Stimulated activated CD4-positive, alpha-beta T cell treated with anti-CD3 and anti-CD28 coated beads, Interleukin-4, amount 100 ng/mL, for 1 hour (primary cell): ENCODE measurements around the gene TECTA.
"Not testable (repeated sequence)": the region's sequence is repeated elsewhere in the genome, so short reads cannot be mapped to it uniquely, and the experiment has no call there.

Source experiments
- DNase-seq: peaks from one replicate; pipeline ENCODE4 v3.0.0-alpha.2; 2020

The TECTA gene

GRCh38 chr11:121132211-121132976 is 31.4 kb downstream of the TECTA start:
- no peak for DNase-seq

GRCh38 chr11:121134741-121135312 is 33.8 kb downstream of the TECTA start:
- DNase-seq, result no peak

- no peak for DNase-seq
Measured at GRCh38 chr11:121137005-121137404, 36.0 kb downstream of the TECTA start.

- no peak for DNase-seq
Measured at GRCh38 chr11:121138259-121138658, 37.2 kb downstream of the TECTA start.

DNA sequence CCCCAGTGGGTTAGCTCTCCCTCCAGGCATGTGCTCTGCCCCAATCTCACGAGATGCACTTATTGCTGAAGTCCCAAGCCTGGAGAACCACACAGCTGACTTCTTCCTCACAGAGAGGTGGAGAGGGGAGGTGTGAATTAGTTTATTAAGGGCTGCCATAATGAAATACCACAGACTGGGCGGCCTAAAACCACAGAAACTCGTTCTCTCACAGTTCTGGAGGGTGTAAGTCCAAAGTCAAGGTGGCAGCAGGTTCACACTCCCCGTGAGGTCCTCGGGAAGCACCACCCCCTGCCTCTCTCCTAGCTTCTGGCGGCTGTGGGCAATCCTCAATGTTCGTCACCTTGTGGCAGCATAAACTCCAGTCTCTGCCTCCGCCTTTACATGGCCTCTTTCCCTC is 39.3 kb downstream of the TECTA start:
- no peak for DNase-seq

GRCh38 chr11:121141066-121141465 is 40.0 kb downstream of the TECTA start:
- no peak for DNase-seq

DNA sequence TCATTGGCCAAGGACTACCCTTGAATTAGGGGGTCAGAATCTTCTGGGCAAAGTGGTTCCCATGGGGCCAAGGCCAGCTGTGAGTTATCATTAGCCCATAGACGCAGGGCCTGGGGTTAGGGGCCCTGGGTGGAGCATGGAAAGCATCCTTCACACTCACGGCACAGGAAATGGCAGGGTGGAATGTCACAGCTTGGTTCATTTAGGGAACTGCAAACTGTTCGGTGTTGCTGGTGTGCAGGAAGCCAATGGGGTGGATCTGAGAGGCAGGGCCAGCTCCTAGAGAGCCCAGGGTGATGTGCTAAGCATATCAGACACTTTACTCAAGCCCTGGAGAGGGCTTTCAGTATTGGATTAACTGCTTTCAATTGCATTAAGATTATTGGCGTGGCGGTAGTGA is 42.9 kb downstream of the TECTA start:
- DNase-seq, result no peak

GRCh38 chr11:121144723-121145122 is 43.7 kb downstream of the TECTA start:
- DNase-seq, result no peak

DNA sequence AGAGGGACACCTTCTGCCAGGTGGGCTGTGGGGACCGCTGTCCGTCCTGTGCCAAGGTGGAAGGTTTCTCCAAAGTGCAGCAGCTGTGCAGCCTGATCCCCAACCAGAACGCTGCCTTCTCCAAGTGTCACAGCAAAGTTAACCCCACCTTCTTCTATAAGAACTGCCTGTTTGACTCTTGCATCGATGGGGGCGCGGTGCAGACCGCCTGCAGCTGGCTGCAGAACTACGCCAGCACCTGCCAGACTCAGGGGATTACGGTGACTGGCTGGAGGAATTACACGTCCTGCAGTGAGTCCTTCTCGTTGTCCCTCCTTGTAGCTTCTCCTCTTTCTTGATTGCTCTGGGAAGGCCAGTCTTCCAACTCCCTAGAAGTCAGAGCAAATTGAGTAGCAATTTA is 44.8 kb downstream of the TECTA start:
- no peak for DNase-seq

- DNase-seq, result no peak
Measured at GRCh38 chr11:121149116-121149515, 48.1 kb downstream of the TECTA start.

GRCh38 chr11:121151207-121151688 is 50.2 kb downstream of the TECTA start:
- no peak for DNase-seq

DNA sequence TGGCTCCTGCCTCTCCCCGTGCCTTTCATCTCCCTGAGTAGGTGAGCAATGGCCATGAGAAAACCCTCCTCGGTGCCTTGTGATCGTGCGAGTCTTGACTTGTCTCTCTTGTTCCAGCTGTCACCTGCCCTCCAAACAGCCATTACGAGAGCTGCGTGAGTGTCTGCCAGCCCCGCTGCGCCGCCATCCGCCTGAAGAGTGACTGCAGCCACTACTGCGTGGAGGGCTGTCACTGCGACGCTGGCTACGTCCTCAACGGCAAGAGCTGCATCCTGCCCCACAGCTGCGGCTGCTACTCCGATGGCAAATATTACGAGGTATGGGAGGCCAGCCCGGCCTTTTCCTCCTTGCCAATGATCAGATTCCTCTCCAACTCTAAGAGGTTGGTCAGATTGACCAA is 51.7 kb downstream of the TECTA start:
- DNase-seq, result no peak

- no peak for DNase-seq
Measured at GRCh38 chr11:121153472-121153871, 52.4 kb downstream of the TECTA start.

- no peak for DNase-seq
Measured at GRCh38 chr11:121154486-121155314, 53.7 kb downstream of the TECTA start.

- no peak for DNase-seq
Measured at GRCh38 chr11:121157756-121158155, 56.7 kb downstream of the TECTA start.

GRCh38 chr11:121159741-121160140 is 58.7 kb downstream of the TECTA start:
- DNase-seq, result no peak

DNA sequence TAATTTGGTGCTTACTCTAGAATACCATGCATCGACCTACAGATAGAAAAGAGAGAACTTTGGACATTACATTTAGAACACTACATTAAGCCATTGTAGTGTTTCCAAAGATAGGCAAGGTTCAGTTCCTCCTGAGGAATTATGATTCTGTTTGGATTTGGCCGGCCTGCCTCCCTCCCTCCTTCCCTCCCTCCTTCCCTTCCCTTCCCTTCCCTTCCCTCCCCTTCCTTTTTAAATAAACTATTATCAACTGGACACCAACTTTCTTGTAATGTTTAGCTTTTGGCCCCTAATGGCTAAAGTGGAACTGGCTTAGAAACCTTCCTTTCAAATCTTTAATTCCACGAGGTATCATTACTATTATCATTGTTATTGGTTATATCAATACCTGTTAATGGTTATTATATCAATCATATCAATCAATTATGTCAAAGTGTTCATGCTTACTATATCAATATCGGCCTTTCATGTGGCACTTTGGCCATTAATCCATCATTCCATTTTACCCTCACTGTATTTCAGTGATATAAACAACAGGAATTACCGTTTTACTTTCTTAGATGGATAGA is 60.4 kb downstream of the TECTA start:
- no peak for DNase-seq

DNA sequence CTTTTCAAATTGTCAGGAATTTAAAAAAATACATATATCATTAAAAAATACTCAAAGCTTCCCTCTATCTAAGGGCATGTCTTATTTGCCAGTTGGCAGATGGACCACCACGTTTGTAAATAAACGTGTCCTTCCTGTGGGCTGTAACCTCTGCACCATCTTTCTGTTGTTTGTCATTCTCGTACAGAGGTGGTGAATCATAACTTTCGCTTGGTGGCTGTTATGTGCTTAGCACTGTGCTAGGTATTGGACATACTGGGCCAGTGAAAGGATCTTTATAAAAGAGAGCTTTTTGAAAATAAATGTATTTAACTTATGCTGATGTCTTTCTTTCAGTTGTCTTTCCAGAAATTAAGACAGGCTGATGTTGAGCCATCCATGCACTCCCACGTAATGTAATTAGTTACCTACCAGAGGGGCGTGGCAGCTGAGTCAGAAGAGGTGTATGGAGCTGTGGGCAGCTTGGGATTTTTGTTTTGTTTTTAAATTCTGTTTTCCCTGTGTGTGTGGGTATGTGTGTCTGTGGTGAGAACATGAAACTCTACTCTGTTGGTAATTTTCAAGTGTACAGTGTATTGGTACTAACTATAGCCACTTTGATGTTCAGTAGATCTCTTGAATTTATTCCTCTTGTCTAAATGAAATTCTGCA is 62.7 kb downstream of the TECTA start:
- DNase-seq, result no peak

- not testable (repeated sequence) for DNase-seq
Measured at GRCh38 chr11:121177629-121178028, 76.6 kb downstream of the TECTA start.

DNA sequence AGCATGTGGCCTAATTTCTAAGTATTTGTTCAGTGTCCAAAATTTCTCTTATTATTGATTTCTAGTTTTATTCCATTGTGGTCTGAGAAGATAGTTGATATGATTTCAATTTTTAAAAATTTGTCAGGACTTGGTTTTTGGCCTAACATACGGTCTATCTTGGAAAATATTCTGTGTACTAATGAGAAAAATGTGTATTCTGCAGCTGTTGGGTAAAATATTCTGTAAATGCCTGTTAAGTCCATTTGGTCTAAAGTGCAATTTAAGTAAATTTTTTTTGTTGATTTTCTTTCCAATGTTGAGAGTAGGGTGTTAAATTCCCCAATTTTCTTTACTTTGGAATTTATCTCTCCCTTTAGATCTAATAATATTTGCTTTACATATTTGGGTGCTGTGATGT is 78.3 kb downstream of the TECTA start:
- no peak for DNase-seq

DNA sequence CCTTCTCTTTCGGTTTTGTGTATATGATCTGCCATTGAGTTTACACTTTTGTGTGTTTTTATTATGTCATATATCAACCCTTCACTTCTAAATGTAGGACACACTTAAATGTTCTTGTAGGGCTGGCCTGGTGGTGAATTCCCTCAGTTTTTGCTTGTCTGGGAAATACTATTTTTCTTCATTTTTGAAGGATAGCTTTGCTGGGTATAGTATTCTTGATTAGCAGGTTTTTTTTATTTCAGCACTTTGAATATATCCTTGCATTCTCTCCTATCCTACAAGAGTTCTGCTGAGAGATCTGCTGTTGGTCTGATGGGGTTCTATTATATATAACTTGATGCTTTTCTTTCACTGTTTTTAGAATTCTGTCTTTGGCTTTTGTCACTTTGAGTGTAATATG is 79.1 kb downstream of the TECTA start:
- no peak for DNase-seq

DNA sequence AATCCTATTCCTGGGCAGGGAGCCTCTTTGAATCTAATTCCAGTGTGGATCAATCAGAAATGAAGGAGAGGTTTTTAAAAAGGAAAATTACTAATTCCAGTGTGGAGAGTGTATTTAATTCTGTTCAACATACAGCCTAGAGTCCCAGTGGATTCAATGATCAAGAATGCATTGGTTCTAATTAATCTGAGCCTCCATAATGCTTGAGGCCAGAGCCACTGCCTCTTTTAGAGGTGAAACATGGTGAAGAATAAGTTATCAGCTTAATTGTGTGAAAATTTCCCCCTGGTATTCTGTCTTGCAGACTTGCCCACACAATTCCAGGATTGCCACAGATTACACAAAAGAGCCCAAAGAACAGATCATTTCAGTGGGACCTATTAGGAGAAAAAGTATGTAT is 87.7 kb downstream of the TECTA start:
- DNase-seq, result no peak

GRCh38 chr11:121191818-121192217 is 90.8 kb downstream of the TECTA start:
- DNase-seq, result no peak
